GM18517 (cell line): ENCODE measurements around the gene COA3.

ENCODE experiments used
- ATAC-seq: cut with Tn5 transposase; IDR thresholded peaks from one replicate; pipeline ENCODE4 v1.9.1; 2021; ENCODE audit warnings: mild to moderate bottlenecking, moderate library complexity; ENCODE audit not compliant: unreplicated experiment

COA3 gene, protein sequence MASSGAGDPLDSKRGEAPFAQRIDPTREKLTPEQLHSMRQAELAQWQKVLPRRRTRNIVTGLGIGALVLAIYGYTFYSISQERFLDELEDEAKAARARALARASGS

DNA sequence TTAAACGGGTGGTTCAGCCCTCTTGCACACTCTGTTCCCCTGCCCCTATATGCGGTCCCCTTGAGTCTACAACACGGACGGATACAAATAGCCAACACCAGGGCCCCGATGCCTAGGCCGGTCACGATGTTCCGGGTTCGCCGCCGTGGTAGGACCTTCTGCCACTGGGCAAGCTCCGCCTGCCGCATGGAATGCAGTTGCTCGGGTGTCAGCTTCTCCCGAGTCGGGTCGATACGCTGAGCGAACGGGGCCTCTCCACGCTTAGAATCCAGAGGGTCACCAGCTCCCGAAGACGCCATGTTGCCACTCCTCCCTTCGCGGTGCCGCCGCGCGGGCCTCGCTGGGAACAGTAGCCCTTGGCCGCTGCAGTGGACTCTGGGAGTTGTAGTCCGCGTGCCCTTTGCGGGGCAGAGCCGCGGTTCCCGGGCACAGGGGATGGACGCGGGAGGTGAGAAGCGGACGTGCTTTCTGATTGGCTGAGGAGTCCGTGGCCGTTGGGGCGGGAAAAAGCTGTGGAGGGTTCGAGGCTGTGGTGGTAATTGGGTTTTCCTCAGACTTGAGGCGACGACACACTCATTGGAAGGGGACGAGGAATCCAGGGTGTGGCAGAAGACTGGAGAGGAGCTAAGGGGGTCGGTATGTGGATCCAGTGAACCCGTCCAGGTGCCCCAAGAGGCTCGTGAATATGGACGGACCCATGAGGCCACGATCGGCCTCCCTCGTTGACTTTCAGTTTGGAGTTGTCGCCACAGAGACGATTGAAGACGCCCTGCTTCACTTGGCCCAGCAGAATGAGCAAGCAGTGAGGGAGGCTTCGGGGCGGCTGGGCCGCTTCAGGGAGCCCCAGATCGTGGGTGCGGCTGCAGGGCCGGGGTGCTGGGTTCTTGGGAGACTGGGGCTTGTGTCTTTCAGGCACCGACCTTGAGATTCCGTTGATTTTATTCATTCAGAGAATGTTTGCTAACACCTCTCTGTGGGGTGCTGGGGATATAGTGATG lies at the start of gene COA3, which contains the start of gene CNTD1:
TSS of gene COA3 (minus strand) at position 322 of the 998 bp plus-strand sequence. CDS start at position 299, 23 bp downstream.
TSS of gene CNTD1 (plus strand) at position 479 of the 998 bp plus-strand sequence. CDS start at position 686, 207 bp downstream.
- ATAC-seq, result no peak

DNA sequence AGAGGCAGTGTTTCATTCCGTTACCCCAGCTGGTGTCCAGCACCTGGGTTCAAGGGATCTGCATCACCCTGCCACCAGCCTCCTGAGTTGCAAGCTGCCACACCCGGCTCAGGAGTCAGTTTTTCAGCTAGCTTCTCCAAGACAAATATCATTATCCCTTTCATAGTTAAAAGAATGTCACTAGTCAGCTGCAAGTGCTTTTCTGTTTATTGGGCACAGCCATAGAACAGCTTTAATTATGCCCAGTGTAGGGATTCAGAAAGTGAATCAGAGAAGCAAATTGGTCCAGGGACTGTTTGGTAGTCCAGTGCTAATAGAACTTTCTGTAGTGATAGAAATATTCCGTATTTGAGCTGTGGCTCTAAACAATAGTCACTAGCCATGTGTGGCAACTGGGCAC lies 49.6 kb upstream of the COA3 start:
- ATAC-seq, result no peak

DNA sequence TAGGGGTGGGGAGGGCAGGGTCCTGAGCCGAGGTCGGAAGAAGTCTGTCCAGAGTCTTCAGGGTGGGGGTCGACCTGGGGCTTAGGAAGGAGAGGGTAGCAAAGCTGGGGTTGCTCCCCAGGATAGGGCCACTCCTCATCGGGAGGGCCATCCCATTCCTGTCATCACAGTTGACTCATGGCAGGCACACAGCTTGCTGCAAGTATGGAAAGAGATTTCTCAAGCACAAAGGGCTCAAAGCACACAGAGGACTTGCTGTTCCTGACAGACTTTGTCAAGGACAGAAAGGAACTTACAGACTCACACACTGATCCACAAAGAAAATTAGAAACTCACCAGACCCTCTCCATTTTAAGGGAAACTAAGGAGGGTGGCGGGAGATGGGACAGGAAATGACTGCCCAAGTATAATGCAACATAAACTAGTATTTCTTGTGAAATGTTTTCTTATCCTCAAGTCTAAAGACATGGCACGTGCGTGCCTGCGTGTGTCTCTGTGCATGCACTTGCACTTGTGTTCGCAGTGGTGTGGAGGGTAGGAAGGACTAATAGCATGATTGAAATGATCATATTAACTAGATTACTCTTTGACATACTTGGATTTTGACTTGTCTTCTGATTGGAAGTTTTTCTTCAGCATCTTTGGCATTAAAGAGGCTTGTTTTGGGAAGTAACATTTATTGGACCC lies 48.2 kb upstream of the COA3 start:
- ATAC-seq, result no peak

DNA sequence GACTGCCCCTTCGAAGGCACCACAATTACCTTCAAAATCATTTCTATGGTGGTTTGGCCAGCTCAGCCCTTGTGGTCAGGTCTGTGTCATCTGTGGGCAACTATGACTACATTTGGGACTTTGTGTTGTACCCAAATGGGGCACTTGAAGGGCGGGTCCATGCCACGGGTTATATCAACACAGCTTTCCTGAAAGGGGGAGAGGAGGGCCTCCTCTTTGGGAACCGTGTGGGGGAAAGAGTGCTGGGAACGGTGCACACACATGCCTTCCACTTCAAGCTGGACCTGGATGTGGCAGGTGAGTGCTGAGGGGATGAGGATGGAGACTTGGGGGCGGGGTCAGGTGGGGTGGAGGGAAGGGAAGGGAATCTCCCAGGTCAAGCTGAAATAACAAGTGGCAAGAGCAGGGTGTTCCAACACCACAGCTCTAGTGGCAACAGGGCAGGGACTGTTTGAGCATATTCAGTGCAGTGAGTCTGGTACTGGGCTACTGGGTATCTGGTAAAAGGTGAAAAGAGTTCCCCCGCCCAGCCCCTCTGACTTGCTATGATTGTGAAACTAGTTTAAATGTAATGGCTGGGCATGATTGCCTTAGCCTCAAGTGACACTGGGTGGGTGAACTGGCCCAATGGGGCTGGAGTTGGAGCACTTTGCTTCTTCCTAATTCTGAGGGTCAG lies 47.6 kb upstream of the COA3 start:
- no peak for ATAC-seq

DNA sequence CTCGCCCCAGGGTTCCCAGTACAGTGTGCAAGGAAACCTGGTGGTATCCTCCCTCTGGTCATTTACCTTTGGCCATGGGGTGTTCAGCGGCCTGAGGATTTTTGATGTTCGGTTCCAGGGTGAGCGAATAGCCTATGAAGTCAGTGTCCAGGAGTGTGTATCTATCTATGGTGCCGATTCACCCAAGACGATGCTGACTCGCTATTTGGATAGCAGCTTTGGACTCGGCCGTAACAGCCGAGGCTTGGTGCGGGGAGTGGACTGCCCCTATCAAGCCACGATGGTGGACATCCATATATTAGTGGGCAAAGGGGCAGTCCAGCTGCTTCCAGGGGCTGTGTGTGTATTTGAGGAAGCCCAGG lies 47.0 kb upstream of the COA3 start:
- no peak for ATAC-seq

DNA sequence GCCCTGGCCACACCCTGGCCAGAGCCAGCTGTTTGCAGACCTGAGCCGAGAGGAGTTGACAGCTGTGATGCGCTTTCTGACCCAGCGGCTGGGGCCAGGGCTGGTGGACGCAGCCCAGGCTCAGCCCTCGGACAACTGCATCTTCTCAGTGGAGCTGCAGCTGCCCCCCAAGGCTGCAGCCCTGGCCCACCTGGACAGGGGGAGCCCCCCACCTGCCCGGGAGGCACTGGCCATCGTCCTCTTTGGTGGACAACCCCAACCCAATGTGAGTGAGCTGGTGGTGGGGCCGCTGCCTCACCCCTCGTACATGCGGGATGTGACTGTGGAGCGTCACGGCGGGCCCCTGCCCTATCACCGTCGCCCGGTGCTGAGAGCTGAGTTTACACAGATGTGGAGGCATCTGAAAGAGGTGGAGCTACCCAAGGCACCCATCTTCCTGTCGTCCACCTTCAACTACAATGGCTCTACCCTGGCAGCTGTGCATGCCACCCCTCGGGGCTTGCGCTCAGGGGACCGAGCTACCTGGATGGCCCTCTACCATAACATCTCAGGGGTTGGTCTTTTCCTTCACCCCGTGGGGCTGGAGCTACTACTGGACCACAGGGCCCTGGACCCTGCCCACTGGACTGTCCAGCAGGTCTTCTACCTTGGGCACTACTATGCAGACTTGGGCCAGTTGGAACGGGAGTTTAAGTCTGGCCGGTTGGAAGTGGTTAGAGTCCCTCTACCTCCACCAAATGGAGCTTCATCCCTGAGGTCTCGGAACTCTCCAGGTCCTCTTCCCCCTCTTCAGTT lies 46.5 kb upstream of the COA3 start:
- no peak for ATAC-seq

DNA sequence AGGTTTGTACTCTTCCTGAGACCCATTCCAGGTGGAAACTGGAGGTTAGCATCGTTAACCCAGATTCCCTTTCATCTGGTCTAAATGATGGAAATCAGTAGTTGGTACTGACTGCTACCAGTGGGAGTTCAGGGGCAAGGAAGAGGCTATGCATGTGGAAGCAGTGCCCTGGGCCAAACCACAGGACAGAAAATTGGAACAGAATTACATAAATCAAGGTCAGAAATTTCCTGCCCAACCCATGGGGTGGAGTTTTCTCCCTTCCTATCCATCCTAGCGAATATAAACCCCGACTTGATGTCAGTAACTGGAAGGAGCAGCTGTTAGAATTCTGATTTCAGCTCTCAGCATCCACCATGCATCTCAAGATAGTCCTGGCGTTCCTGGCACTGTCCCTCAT lies 45.8 kb upstream of the COA3 start, which contains the start of gene AOC2:
TSS of gene AOC2 (plus strand) at position 310 of the 400 bp plus-strand sequence. CDS start at position 357, 47 bp downstream.
- no peak for ATAC-seq

DNA sequence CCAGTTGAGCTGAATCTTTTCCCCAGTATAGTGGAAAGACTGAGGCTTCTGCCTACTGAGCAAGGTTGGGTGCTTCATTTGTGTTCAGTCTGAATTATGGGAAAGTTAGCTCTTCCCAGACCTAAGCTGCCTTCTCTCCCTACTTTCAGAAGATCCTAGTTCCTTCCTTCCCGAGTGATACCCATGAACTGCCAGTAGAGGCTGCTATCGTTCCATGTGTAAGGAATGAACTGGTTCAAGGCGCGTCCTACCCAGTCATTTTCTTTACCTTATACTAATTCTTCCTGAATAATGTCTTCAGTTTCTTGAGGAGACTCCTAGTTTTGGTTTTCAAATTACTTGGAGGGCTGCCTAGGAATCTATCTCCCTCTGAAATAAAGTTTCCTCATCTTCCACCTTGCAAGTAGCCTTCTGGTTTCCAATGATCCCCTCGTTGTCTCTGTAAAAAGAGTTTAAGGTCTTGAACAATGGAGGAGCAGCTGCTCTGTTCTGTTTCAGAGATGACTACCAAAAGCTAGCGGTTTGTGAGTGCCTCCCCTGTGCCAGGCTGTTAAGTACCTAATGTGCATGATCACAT lies 44.9 kb upstream of the COA3 start:
- ATAC-seq, result no peak

DNA sequence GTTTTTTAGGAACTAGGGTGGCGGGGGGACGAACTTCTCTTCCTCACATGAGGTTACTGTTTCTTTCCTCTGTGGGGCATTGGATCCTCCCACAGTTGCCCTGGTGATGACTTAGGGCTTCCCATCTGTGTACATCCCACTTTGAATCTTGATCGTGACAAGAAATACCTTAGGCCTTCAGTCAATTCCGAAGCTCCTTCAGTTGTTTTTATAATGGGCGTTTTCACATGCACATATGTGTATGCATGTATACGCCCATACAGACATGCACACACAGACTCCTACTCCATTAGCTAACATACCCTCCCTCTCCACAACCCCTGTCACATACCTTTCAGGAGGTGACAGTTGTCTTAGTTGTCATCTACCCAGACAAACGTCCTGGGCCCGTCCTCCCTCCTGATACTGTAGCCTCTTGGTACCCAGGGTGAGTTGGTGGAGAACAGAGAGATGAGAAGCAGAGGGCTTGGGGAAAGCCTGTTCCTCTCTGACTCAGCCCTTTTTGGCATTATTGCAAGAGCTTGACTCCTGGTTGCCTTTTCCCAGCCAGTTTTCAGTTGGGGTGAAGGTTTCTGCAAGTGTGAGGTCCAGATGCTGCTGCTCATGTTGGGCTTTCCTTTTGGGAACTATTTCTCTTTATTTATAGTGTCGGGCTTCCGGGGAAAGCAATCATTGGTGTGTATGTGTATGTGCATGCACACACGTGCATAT lies 43.6 kb upstream of the COA3 start:
- ATAC-seq, result no peak

DNA sequence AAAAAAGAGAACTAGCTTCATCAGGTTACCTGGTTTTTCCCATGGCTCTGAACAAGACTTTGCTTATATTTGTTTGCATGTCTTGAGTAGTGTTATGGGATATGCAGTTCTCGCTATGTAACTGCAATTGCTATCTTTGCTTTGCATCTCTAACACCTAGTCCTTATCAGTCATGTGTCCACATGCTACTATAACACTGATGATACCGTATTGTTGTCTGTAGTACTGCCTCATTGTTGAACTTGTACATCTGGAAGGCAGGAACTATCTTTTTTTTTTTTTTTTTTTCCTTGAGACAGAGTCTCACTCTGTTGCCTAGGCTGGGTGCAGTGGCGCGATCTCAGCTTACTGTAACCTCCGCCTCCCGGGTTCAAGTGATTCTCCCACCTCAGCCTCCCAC lies 37.2 kb upstream of the COA3 start:
- ATAC-seq, result no peak

DNA sequence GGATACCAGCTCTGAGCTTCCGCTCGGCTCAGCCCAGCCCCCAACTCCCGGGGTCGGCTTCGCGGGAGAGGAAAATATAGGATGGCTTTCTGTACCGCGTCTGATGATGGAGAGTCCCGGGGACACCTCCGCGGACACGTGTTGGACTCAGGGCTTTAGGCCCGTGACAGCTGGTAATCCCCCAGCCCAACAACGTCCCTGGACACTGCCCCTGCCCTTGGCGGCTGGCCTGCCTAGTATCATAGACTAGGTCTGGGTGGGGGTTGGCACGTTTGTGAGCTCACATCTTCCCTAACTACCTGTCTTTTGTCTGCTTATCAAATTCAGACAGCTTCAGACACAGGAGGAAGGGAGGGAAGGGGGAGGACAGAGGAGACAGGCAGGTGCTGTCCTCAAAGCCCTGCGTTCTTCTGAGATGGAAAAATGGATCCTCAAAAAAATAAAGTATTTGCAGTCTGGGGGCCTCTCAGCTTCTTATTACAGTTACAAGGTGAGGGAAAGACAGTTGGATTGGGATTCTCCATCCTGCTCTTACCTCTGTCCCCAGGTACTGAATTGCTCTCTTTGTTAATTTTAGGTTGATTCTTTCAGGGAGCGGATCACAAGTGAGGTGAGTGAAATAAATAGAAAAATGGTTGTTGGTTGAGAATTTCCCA lies 35.4 kb upstream of the COA3 start:
- ATAC-seq, result no peak

DNA sequence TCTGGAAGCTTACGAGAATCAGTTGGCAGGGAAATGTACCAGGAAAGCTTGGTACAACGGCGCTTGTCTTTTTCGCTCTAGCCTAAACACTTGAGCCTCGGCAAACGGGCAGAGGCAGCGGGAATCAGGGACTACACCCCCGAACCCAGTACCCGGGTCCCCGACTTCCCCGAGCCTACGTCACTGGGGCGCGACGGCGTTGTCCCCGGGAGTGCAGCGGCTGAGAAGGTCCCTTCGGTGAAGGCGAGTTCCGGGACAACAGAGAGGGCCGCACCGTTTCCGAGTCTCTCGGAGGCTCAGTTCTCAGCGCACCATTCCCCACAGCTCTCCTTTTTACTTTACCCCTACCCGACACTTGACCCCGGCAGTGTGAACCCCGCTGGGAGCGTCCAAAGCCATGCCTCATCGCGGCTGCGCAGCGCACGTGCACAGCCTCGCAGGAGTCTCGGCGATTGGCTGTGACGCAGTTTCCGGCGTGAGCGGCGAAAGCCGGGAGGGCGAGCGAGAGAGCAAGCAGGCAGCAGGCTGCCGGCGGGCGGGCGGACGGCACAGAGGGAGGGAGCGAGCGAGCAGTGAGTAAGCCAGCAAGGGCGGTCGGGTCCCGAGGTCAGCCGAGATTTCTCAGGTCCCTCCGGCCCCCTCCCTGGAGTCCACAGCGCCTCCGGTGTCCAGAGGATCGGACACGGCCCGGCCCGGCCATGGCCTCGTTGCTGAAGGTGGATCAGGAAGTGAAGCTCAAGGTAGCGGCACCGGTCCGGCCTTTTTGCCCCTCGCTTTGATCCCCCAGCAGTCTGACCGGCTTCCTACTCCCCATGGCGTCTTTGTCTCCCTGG lies 34.6 kb upstream of the COA3 start, which contains the start of gene PSME3:
TSS of gene PSME3 (plus strand) at position 464 of the 833 bp plus-strand sequence. CDS start at position 699, 235 bp downstream.
- ATAC-seq, result peak; percentile 75

DNA sequence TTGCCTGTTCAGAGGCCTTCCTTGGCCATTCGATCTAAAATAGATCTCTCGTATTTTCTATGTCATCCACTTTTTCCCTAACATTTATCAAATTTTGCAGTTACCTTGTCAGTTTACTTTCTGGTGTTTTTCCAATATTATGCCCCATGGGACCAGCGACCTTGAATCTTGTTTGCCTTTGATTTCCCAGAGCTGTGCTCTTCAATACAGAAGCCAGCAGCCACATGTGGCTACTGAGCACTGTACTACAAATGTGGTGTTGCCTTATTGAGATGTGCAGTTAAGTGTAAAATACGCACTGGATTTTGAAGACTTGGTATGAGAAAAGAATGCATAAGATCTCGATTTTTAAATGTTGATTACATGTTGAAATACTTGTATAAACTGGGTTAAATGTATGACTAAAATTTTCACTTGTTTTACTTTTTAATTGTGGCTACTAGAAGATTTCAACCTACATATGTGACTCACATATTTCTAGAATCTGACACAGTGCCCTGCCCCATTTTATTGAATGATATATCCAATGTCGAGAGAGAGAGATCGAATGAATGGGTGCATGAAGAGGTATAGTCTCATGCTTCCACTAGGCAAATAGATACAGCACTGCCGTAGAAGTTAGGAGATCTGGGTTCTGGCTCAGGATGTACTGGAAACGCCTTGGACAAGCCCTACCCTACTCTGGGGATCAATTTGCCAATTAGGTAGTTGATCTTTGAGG lies 33.9 kb upstream of the COA3 start:
- peak; percentile 22 for ATAC-seq

DNA sequence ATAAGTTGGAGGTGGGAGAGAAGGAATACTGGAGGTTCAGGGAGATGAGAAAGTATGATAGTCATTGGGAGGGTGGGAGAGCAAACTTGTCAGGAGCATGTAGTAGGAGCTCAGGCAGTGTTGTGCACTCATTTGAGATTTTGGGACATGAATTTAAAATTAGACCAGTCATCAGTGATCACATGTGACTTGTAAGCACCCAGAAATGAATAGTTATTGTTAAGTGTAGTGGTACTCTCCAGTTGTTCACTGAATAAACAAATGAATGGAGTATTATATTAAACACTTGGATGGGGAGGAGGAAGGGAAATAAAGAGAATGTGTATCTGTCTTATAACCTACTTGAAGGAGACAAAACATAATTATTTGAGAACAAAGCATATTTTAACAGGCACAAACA lies 32.5 kb upstream of the COA3 start:
- no peak for ATAC-seq

DNA sequence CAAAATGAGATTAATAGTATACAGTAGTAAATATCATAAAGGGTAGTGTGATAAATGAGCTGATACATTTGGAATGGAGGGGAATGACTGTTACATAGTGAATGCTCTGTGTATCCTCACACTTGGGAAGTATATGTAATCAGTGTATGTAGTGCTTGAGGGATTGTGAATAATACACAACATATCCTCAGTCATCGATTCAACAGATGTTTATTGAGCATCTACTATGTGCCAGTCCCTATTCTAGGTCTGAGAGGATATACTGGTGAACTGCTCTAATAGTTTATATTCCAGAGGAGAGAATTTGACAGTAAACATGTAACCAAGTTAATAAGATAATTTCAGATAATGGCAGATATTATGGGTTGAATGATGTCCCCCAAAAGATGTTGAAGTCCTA lies 29.0 kb upstream of the COA3 start:
- no peak for ATAC-seq

DNA sequence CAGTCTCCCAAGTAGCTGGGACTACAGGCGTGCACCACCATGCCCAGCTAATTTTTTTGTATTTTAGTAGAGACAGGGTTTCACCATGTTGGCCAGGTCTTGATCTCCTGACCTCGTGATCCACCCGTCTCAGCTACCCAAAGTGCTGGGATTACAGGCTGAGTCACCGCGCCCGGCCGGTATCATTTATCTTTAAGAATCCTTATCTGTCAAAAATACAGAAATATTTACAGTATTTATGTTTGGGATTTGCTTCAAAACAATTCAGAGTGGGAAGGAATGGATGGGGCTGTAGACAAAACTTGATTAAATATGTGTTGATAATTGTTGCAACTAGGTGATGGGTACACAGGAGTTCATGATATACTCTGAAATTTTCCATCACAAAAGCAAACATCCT lies 22.7 kb upstream of the COA3 start:
- ATAC-seq, result no peak

DNA sequence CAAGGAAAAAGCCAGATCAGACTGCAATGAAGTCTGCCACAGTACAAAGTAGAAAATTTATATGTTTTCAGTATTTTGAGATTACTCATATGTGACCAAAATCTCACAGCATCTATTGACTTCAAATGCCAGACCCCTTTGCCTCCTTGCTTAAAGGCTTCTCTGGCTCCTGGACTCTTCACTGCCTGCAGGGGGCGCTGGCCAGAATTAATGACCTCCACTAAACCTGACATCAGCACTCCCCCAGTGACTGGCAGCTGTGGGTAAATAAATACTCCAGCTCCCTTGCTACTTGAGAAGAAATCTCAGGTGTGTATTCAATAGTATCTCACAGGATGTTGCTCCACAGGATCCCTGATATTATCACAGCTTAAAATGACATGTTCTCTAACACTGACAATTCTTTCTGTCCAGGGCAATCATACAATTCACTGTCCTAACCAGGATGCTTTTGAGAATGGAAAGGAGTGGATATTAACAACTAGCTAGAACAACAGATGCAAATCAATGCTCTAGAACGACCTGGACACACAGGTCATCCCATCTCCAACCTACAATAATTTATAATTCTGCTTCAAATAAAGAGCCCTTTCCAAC lies 21.5 kb upstream of the COA3 start:
- ATAC-seq, result no peak
